ENCODE results near the gene CD46. TPM values are rescaled to one million over a fixed set of nuclear protein-coding genes. Genes with fewer than 3 reads are reported as not detected.

The CD46 gene
- total and polyA plus RNA-seq, 10 donors = 63.4 to 218 (median 185) TPM

DNA sequence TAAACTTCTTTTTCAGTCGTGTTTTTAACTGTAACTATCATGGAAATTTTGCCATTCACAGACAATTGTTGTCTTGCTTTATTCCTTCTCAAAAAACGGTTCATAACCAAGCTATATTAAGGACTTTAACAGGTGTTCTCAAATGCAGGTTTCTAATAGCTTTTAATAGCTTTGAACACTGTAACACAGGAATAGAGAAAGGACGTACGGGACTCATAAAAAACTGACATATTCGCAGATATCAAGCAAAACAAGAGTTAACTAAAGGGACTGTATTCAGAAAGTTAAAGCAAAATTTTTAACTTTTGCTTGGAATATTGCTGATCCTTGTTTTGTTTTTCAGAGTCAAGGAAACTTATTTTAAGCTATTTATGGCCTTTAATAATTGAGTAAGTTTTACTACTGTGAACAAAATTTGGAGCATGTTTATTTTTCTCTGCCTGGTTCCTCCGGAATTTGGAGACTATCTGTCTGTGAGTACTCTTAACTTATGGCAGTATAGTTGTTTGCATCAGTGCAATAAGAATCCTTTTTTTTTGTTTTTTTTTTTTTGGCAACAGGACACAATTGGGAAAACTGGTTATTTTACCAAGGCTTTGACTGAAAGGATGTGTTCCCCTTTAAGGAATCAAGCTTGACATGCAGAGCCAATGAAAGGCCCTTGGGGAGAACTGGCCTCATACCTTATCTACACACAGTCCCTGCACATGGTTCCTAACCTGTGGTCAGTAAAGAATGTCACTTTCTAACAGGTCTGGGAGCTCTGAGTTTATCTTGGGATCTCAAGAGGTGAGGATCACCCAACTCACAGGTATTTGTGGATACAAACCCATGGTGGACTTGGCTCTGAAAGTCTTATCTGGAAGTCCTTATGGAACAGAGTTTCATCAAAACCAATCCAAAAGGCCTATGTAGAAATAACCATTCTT lies 5.8 kb upstream of the CD46 start:
- WGBS, 5 donors = 85 to 91% (median 88%) methylated on average over 6 of the region's 6 CpGs
- H3K4me1 ChIP-seq = peaks cover 0 to 26% (median 18%) of the 10 kb centered on the region in 6 donors
- H3K27me3 ChIP-seq (replicated peaks in 1 of 7) = no peaks in the 10 kb centered on the region
- TF ChIP-seq, protein P1, sequence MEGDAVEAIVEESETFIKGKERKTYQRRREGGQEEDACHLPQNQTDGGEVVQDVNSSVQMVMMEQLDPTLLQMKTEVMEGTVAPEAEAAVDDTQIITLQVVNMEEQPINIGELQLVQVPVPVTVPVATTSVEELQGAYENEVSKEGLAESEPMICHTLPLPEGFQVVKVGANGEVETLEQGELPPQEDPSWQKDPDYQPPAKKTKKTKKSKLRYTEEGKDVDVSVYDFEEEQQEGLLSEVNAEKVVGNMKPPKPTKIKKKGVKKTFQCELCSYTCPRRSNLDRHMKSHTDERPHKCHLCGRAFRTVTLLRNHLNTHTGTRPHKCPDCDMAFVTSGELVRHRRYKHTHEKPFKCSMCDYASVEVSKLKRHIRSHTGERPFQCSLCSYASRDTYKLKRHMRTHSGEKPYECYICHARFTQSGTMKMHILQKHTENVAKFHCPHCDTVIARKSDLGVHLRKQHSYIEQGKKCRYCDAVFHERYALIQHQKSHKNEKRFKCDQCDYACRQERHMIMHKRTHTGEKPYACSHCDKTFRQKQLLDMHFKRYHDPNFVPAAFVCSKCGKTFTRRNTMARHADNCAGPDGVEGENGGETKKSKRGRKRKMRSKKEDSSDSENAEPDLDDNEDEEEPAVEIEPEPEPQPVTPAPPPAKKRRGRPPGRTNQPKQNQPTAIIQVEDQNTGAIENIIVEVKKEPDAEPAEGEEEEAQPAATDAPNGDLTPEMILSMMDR (IDR thresholded peaks at IDR 0.05 in 8 of 11, conservative IDR thresholded peaks at IDR 0.05 in 3 of 11) = no peak
- TF ChIP-seq POLR2AphosphoS5 (IDR thresholded peaks at IDR 0.05) (no peak), POLR2A (IDR thresholded peaks at IDR 0.05) (no peak)
- no peaks in the 10 kb centered on the region for H3K9me3 ChIP-seq
- H3K36me3 ChIP-seq = no peaks in the 10 kb centered on the region
- no peak overlapping the region for H3K27ac ChIP-seq
- intact Hi-C loops (cut with DNase I; ENCODE audit: low total_unique reads) = no loop called here
- H3K4me3 ChIP-seq = no peak overlapping the region
- DNase-seq = no peak

DNA sequence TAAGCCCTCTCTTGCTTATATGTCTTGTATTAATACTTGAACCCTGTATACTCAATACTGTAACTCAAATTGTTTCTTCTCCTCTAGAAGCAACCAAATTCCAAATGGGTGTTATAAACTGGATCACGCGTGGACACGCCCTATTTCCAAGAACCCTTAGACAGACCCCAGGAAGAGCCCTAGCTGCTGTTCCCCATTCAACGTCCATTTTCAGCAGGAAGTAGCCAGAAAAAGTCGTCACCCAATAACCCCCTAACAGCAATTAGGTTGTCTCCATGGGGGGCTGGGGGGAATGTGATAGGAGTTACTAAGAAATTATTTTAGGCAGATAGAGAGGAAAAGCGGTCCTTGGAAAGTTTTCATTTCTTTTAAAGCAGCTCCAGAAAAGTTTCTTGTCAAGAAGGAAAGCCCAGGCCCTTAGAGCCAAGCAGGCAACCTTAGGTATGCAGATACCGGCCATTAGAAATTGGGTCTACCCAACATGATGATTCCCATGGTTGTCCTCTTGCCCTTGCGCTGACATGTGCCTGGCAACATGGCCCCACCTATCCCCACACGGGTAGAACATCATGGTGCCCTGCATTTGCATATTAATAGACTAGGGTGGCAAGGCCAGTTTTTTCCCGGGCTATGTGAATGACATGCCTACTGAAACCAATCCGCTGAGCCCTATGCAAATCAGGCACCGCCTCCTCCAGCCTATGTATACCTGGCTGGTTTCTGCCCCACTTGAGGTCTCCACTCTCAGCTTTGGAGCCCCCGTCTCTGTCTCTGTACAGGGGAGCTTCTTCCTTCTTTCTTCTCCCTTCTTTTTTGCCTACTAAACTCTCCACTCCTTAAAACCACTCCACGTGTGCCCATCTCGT lies 4.0 kb upstream of the CD46 start:
- peaks cover under 1 to 37% (median 26%) of the 10 kb centered on the region in 6 donors for H3K4me1 ChIP-seq
- 90 to 93% (median 92%) methylated on average over 14 to 15 of the region's 15 CpGs for WGBS, 5 donors

DNA sequence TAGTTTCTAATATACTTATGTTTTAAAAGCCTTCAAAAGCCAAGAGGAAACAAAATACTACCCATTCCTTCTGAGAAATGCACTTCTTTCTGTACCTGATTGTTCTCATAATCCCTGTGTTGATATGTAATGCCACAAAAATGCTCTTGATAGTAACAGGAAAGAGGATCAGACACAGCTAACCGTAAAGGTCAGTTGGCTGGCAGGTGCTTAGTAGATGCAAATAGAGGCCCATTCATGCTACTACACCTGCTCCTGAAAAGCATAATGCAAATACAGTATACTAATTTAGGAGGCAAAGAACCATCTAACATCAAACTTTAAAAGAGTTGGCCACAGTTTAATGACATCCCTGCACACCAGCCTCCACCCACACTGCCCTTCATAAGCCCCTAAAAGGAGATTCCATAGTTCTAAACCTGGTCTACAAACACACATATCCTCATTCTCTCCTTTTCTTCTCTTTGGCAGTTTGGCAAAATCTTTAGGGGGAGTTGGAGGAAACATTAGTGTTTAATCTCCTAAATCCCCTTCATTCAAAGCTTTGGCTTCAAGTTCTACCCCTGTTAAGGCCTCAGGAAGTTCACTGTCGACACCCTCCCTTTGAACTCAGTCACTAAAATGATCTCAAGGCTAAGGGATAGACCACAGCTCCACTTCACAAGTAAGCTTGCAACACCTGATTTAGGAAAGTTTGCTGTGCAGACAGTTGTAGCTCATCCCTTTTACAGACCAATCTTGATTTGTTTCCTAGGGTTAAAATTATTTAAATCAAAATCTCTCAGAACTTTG lies 2.9 kb upstream of the CD46 start:
- WGBS, 5 donors = 33 to 36% (median 34%) methylated on average over 2 of the region's 2 CpGs
- TF ChIP-seq, protein P1 (IDR thresholded peaks at IDR 0.05 in 8 of 11, conservative IDR thresholded peaks at IDR 0.05 in 3 of 11) = no peak
- TF ChIP-seq POLR2A (IDR thresholded peaks at IDR 0.05) (no peak), POLR2AphosphoS5 (IDR thresholded peaks at IDR 0.05) (no peak)
- H3K36me3 ChIP-seq = no peaks in the 10 kb centered on the region
- DNase-seq = no peak
- no peaks in the 10 kb centered on the region for H3K27me3 ChIP-seq (replicated peaks in 1 of 7)
- no peak overlapping the region for H3K4me3 ChIP-seq
- no peak overlapping the region for H3K27ac ChIP-seq
- H3K9me3 ChIP-seq = no peaks in the 10 kb centered on the region
- intact Hi-C loops (cut with DNase I; ENCODE audit: low total_unique reads) = no loop called here
- peaks cover 12 to 47% (median 37%) of the 10 kb centered on the region in 6 donors for H3K4me1 ChIP-seq

More for the DNA sequence above, 4.0 kb upstream of the CD46 start:
- intact Hi-C loops (cut with DNase I; ENCODE audit: low total_unique reads) = no loop called here
- DNase-seq = no peak
- Histone ChIP-seq H3K9me3 (no peaks in the 10 kb centered on the region), H3K4me3 (no peak overlapping the region), H3K27ac (no peak overlapping the region), H3K27me3 (replicated peaks in 1 of 7) (no peaks in the 10 kb centered on the region), H3K36me3 (no peaks in the 10 kb centered on the region)
- TF ChIP-seq POLR2AphosphoS5 (IDR thresholded peaks at IDR 0.05) = no peak
- TF ChIP-seq, protein P1 (IDR thresholded peaks at IDR 0.05 in 8 of 11, conservative IDR thresholded peaks at IDR 0.05 in 3 of 11) = no peak
- TF ChIP-seq POLR2A (IDR thresholded peaks at IDR 0.05) = no peak
